Bronchial epithelial cell (primary cell): ENCODE data around the gene MEAF6. TPM values are rescaled to one million over a fixed set of nuclear protein-coding genes. Genes with fewer than 3 reads are reported as not detected.
A peak's percentile ranks its signal among the peaks of the same experiment; 100 is the strongest.
"Not testable (repeated sequence)": the region's sequence is repeated elsewhere in the genome, so short reads cannot be mapped to it uniquely, and the experiment has no call there.

Experiments
- DNase-seq: peaks from one replicate; pipeline ENCODE4 v3.0.0-alpha.2; 2010; ENCODE audit warnings: low read depth
- FAIRE-seq: peaks from 2 replicates; lab custom pipeline; 2011; peaks lifted over from hg19 to GRCh38; lab: Jason Lieb, UNC
- H3K27me3 ChIP-seq: 2 replicates; pipeline ENCODE4 v1.5.1; 2011; ENCODE audit warnings: low read length; ENCODE audit not compliant: control insufficient read depth, insufficient read depth
- H3K36me3 ChIP-seq: 2 replicates; pipeline ENCODE4 v1.5.1; 2011; ENCODE audit warnings: low read length; ENCODE audit not compliant: control insufficient read depth, insufficient read depth
- H3K4me3 ChIP-seq: 2 replicates; pipeline ENCODE4 v1.5.1; 2011; ENCODE audit warnings: mild to moderate bottlenecking, low read depth, low read length, control low read depth
- CTCF ChIP-seq: IDR thresholded peaks from 2 replicates; pipeline ENCODE4 v1.5.1; 2011; ENCODE audit warnings: mild to moderate bottlenecking, moderate library complexity, low read length, control low read depth, inconsistent platforms; ENCODE audit not compliant: insufficient read depth, severe bottlenecking
- total RNA-seq: library from RNA; depleted of rRNA; stranded (reverse); fragments of >200 nt; gene quantifications from 2 replicates; pipeline ENCODE4 v1.2.1, GENCODE V29; 2014

MEAF6 gene
- total RNA-seq, 1 donor from 2014 or later = 74.5 TPM

GRCh38 chr1:37537378-37537777, 22.8 kb upstream of the MEAF6 start:
- Histone ChIP-seq H3K4me3 (no peak overlapping the region), H3K27me3 (no peaks in the 10 kb centered on the region), H3K36me3 (peaks cover 7% of the 10 kb centered on the region)
- no peak for TF ChIP-seq CTCF
- peak; percentile 95 for DNase-seq
- no peak for FAIRE-seq

GRCh38 chr1:37533317-37534093, 18.9 kb upstream of the MEAF6 start:
- Histone ChIP-seq H3K36me3 (no peaks in the 10 kb centered on the region), H3K4me3 (no peak overlapping the region), H3K27me3 (no peaks in the 10 kb centered on the region)
- no peak for TF ChIP-seq CTCF
- no peak for FAIRE-seq
- no peak for DNase-seq

GRCh38 chr1:37532418-37533156, 18.0 kb upstream of the MEAF6 start:
- H3K36me3 ChIP-seq, H3K4me3 ChIP-seq, DNase-seq, FAIRE-seq, H3K27me3 ChIP-seq: not testable (repeated sequence)

- DNase-seq, H3K36me3 ChIP-seq, H3K27me3 ChIP-seq, H3K4me3 ChIP-seq, FAIRE-seq: not testable (repeated sequence)
These were observed 15.3 kb upstream of the MEAF6 start for GRCh38 chr1:37529888-37530287.

GRCh38 chr1:37519613-37520012, 5.0 kb upstream of the MEAF6 start:
- no peak for DNase-seq

GRCh38 chr1:37518929-37519328, 4.4 kb upstream of the MEAF6 start:
- not testable (repeated sequence) for H3K4me3 ChIP-seq

More at GRCh38 chr1:37519613-37520012, 5.0 kb upstream of the MEAF6 start:
- FAIRE-seq = no peak
- no peak overlapping the region for H3K4me3 ChIP-seq
- H3K27me3 ChIP-seq = no peaks in the 10 kb centered on the region
- H3K36me3 ChIP-seq = no peaks in the 10 kb centered on the region
- no peak for TF ChIP-seq CTCF

GRCh38 chr1:37518241-37518640, 3.7 kb upstream of the MEAF6 start:
- not testable (repeated sequence) for DNase-seq, H3K4me3 ChIP-seq, H3K27me3 ChIP-seq, H3K36me3 ChIP-seq, FAIRE-seq

More at GRCh38 chr1:37518929-37519328, 4.4 kb upstream of the MEAF6 start:
- H3K27me3 ChIP-seq, DNase-seq, H3K36me3 ChIP-seq, FAIRE-seq: not testable (repeated sequence)
